Skeletal muscle cell (primary cell): ENCODE results near the gene SATB1.
A peak's percentile ranks its signal among the peaks of the same experiment; 100 is the strongest.

ENCODE experiments used
- DNase-seq: peaks from one replicate; pipeline ENCODE4 v3.0.0-alpha.2; 2010; ENCODE audit warnings: low read depth
- H3K4me3 ChIP-seq: 2 replicates; pipeline ENCODE4 v1.5.1; 2011; ENCODE audit warnings: low read depth, mild to moderate bottlenecking, control low read depth, low read length, moderate library complexity

The SATB1 gene

DNA sequence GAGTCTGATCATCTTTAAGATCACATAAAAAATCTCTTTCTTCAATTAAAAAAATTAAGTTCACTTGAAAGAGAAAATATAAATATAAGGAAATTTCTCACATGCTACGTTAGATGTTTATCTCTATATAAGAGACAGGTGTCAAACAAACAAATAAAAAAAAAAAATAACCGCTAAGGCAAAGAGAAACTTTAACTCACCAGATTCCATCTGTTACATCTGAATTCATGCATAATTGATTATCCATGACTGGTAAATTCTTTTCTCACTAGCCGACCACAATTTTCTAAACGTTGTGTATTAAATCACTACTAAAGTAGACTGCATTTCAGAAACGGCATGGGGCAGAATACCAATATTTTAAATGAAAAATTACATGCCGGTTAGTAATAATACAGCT lies 9.6 kb upstream of the SATB1 start:
- DNase-seq: no peak
- H3K4me3 ChIP-seq: no peak overlapping the region

DNA sequence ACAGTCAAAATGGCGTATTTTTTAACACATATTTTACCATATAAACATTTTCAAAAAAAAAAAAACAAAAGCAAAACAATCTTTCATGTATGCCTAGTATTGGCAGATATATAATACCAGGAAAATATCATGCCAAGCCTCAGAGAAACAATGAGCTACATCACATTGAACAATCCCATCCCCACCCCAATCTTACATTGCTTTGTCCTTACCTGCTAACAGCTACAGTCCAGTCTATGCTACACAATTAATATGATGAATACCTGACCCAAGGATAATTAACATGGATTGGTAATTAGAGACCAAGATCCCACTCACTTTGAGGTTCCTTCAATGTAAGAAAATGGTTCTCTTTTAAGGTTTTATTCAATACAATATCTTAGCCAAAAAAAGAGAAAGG lies 7.6 kb upstream of the SATB1 start:
- no peak overlapping the region for H3K4me3 ChIP-seq
- DNase-seq: no peak

DNA sequence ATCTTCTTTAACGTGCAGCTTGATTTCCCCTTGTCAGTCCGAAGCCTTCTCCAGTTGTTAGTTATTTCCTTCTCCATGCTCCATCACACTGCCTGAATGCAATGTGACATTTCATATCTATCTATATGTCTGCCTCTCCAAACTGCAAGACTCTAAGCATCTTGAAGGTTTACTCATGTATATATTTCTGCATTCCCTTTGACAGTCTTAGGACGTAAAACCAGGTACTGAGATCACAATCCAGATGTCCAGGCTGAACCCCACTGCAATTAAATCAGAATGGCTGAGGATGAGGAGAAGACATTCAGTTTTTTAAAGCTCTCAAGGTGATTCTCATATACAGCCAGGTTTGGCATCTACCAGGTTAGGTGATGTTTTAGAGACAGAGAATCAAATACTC lies 6.1 kb upstream of the SATB1 start:
- no peak for DNase-seq
- H3K4me3 ChIP-seq: no peak overlapping the region

DNA sequence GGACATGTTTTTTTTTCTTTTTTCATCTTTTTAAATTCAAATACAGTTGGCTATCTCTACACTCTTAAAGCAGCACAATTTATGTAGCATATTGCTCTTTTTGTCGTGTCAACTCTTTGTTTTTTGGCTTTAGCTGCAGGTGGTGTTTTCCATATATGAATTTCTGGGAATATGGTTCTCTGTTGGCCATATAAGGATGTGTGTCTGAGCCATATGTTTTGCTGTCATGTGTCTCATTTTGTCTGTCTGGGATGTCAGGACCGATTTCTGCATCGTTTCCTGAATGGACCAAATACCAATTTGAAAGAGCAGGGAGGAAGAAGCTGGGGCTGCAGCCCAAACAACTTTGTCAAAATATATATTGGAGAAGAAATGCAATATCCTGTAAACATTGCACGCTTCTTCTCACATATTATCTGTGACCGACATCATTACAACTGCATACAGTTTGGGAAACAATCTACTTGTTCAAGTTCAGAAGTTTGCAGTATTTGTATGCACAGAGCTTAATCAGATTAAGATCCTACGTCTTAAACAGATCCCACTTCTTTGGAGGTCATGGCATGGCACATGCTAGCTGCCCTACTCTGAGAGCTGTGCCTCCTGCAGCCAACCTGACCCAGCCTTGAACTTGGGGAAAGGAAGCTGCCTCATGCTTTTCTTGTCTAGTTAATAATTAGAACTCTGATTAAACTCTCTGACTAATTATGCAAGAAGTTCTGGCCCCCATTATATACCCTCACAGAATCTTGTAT lies 4.0 kb upstream of the SATB1 start:
- no peak overlapping the region for H3K4me3 ChIP-seq
- no peak for DNase-seq

DNA sequence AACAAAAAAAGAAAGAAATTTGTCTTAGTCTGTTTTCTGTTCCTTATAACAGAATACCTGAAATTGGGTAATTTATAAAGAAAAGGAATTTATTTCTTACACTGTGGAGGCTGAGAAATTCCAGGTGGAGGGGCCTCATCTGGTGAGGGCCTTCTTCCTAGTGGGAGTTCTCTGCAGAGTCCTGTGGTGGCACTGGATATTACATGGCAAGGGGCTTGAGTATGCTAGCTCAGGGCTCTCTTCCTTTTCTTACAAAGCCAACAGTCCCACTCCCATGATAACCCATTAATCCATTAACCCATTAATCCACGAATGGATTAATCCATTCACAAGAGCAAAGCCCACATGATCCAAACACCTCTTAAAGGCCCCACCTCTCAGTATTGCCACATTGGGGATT lies 2.9 kb upstream of the SATB1 start:
- no peak for DNase-seq
- H3K4me3 ChIP-seq: no peak overlapping the region

DNA sequence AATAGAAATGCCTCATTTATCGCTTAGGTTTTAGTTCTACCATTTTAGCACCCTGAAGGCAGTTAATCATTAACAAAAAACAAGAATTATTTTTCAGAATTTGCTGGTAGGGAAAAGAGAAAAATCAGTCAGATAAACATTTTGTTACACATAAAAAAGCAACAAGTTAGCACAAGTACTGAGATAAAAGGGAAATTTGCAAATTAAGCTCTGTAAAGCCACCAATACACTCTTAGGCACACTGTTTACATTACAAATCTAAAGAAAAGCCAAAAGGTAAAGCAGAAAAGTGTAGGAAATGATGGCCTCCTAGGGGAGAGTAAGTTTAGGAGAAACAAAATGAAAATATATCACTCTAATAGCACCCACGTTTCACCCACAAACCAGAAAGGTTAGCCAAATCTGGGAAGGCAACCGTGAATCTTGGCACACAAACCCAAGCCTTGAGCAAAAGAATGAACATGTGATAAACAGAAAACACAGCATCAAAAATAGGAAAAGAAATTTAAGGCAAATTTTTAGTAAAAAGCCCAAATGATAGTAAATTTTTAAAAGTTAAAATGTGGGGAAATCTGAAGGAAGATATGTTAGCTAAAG lies 1.6 kb upstream of the SATB1 start:
- no peak for DNase-seq
- H3K4me3 ChIP-seq: no peak overlapping the region

DNA sequence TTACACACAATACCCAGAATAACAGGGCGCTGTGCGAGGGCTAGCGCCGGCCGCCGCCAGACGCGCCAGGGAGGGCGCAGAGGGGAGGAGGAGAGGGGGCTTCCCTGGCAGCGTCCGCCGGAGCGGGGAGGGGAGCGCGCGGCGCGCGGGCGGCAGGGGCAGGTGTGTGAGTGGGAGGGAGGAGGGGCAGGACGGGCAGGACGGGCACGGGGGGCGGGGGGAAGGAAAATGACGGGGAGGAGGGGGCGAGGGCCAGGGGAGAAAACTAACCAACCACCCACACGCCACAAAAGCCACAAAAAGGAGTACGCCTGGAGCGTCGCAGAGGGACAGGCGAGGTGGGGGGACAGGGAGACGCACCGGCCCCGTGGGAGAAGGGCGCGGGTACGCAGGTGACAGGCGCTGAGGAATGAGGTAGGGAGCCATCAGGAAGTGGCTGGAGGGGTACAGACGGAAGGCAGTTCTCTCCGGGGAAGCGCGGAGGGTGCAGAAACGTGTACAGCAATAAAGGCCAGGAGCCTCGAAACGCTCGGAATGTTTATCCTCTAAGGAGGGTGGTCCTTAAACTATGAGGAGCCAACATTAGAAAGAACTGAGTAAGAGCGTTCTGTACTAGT lies 610 bp upstream of the SATB1 start:
- DNase-seq: no peak
- H3K4me3 ChIP-seq: peak overlapping the region; percentile 82

DNA sequence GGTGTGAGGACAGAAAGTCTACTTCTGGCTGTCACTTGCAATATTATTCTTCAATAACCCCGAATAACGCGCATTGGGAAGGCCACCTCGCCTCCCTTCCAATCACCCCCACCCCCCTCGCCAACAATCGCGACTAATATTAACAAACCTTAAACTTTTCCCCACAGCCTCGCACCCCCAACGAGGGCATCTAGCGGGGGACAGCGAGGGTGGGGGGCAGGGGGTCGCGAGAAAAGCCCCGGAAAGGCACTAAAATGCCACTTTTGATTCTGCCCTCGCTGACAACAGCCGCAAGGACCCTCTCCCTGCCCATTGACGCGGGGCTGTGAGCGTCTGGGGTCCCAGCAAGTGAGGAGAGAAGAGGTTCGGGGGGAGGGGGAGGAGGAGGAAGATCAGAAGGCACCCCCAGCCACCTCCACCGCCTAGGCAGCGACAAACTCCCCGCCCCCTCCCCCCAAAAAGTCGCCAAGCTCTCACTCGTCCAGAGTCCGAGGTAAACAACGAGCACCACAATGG lies 868 bp downstream of the SATB1 start:
- peak overlapping the region; percentile 82 for H3K4me3 ChIP-seq
- no peak for DNase-seq

DNA sequence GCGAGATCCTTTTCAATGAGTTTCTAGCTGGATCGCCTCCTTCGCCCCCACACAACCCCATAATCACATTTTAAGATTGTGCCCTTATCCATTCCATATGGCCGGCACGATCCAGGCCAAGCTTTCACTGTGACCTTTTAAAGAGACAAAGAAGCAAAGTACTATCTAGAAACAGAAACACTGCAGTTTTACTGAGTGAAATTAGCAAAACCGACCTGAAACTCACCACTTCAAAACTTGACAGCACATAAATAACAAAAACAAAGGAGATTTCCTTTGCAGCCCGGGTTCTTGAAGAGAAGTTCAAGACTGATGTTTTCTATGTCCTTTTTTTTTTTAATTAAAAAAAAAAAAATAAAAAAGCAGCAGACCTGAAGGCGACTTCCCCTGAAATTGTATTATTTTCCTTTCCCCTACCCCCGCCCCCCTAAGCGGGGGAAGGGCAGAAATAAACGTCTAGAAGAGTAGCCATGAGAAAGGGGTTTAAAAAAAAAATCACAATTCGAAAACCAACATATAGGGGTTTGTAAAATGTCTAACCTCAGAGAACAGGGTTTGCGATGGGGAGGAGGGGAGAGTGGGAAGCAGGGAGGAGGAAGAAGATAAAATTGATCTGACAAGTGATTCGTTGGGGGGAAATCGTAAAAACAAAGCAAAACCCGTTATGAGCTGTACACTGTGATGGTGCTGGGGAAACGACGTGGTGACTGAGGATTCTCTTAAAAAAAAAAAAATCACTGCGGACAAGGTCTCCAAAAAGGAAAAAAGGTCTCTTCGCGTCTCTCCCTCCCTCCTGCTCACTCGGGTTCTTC lies 1.5 kb downstream of the SATB1 start:
- no peak for DNase-seq
- H3K4me3 ChIP-seq: peak overlapping the region; percentile 82

DNA sequence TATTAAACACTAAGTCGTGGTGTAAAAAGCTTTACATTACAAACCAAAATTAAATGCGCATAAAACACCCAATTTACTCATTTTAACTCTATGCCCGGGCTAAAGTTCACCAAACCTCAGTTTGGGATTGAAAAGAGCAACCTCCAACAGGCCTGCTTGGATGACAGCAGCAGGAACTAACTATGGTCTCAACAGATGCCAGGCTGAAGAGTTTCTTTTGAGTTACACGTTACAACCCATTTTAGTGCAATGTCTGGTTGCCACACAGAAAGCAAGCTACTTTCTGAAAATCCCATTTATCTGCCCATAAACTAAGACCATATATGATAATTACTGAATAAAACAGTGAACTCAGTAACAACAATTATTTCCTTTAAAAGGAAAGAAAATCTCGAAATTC lies 2.2 kb downstream of the SATB1 start:
- peak overlapping the region; percentile 82 for H3K4me3 ChIP-seq
- DNase-seq: no peak

DNA sequence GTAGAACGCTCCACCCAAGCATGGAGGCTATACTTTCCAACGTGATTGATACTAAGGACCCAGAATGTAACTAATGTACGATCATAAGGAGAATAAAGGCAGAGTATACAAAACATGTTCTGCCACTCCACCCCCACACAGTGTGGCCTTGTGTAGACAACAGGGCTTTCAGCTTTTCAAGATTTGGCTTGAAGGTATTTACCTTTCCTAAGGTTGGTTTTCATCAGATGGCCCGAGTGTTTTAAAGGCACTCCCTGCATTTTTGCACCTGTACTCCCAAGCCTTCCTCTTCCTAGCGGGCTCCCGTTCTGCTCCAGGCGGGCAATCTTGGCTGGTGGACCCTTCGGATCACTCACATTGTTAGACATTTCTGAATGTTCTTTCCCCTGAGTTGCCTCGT lies 4.6 kb downstream of the SATB1 start:
- H3K4me3 ChIP-seq: no peak overlapping the region
- no peak for DNase-seq

DNA sequence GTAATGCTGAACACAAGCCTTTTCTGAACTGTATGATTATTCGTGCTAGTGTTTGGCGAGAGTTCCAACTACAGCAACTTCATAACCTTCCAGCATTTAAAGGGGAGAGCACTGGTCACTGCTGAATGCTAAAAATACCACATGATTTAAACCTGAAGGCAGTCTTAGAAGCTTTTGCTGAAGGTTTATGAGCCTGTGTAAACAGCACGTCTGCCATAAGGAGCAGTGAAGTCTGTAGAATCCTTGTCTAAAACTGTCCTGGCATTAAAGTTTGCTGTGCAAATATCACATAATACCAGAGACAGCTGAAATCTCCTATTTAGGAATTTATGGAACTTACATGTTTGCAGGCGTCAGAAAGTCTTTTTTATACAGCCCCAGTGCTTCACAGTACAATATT lies 5.9 kb downstream of the SATB1 start:
- no peak for DNase-seq
- no peak overlapping the region for H3K4me3 ChIP-seq

DNA sequence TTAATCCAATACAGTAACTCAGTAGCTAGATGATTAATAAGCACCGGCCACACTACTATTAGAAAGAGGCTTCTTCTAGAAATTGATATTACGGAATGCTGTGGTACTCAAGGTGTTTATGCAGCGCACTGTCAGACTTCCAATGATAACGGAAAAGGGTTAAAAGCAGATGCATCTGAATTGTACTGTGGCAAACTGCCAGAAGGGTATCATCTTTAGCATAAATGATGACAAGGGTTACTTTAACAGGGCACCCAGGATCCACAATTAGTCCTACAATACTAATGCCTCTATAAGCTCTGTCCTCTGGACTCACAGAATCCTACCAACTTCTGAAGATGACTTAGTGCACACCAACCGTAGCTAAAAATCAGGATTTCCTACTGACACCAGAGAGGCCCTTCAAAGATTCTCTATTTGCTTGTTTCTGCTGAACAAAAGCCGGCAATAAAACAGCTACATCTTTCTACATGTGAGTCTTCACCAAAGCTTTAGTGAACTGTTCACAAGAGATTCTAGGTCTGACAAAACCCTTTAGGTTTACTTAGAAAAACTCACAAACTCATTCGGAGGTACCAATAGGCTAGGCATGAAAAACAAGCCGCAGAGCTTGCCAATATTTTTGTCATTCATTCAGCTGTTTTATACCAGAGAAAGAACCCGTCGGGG lies 7.1 kb downstream of the SATB1 start:
- no peak overlapping the region for H3K4me3 ChIP-seq
- DNase-seq: no peak

DNA sequence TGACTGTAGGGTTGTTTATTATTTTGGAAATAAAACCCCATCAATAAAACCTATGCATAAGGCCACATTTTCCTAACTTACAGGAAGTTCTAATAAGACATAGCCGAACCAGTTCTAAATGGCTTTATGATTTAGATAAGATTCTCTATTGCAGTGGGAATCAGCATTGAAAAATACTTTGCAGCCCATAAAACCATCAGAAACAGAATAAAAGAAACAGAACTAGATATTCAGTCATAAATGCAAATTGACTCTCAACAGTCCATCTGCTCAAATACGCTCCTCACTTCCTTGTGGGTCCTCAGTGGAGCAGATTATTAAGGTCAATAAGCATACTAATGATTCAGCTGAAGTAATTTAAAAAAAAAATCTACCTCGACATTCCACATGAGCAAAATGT lies 8.8 kb downstream of the SATB1 start:
- H3K4me3 ChIP-seq: no peak overlapping the region
- DNase-seq: no peak

DNA sequence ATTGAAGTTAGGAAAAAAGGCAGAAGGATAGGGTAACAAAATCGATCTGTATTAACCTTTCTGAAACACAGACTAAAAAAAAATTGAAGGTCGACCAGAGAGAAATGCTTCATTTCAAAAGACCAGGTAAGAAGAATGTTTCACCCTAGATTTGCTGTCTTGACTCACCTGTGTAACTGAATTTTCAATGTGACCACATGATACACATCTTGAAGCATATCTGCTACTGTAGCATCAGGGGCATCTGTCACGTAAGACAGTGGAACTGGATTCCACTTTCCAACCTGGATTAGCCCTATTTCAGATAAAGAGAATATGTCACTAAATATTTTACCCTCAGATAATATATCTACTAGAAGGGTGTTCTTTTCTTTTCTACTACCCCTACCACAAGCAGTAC lies 9.3 kb downstream of the SATB1 start:
- no peak overlapping the region for H3K4me3 ChIP-seq
- no peak for DNase-seq

DNA sequence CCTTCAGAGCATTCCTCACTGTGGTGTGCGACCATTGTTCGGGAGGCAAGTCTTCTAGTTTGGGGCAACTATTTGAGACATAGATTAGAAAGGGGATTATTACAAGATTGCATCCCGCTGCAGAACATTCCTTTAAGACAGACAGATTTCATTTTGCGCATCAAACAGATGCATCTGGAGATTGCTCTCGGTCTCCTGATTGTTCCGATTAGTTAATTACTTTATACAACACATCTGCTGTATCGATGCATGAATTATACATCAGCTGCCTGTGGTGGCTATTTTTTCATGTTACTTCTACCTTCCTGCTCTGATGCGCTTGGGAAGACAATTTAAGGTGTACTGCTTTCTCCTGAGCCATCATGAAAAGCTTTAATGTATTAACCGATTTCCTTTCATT lies 10.0 kb downstream of the SATB1 start:
- no peak for DNase-seq
- no peak overlapping the region for H3K4me3 ChIP-seq

DNA sequence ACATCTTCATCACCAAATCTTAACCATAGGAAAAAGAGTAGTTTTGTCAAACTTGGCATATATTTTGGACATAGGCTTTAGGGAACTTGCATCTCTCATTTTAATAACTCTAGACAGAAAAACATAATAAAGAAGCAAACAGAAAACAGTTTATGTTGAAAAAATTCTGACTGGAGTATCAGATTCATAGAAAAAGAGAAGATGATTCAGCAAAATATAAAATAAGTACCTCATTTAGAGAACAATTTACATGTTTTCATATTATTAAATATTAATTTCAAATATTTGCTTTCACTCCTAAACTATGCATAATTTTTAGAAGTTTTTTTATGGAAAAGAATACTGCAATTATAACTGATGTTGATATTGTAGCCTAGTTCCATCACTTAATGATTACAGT lies 12.5 kb downstream of the SATB1 start:
- H3K4me3 ChIP-seq: no peak overlapping the region
- no peak for DNase-seq

DNA sequence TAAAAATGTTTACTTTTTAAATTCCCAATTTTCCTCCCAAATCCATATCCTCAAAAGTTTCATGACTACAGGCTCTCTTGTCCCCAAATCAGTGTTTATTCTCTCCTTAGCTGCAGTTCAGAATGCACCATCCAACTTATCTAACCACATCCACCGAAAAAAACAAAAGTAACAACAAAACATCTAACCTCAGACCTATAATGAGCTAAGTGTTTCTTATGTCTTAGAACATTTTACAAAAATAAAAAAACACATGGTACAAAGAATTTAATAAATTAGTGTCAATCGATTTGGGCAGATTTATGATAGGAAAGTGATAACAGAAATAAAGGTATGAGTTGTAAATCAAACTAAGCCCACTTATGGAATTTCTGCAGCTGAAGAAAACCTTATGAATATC lies 13.6 kb downstream of the SATB1 start:
- no peak overlapping the region for H3K4me3 ChIP-seq
- DNase-seq: no peak

DNA sequence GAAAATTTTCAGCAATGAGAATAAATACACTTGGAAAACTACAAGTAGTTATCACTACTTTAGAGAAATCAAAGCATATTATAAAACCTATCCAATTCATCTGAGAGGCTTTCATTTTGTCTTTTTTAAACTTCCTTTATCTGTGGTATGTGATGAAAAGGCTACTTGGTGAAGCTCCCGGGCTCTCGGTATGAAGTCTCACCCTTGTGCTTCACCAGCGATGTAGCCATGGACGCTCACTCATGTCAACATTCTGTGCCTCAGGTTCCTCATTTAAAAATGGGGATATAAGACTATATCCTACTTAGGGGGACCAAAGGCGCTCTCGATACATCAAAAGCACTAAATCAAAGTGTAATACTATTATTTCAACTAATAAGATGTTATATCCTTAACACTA lies 14.9 kb downstream of the SATB1 start:
- DNase-seq: no peak
- no peak overlapping the region for H3K4me3 ChIP-seq

DNA sequence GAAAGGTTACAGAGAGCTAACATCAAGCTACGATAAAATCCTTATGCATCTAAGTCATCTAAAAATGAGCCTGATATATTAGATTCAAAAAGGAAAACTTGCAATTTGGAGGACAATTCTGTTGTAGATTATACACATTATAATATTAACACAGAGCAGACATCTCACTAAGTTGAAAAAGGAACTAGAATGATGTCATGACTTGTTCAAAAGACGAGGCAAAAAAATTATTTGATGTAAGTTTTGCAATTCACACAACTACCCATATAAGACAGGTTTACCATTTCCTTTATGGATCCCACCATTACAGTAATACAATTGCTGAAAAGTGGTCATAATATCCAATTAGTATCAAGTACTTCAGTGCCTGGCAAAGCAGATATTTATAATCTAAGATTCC lies 15.9 kb downstream of the SATB1 start:
- no peak for DNase-seq
- H3K4me3 ChIP-seq: no peak overlapping the region
